Measurements from ENCODE around the gene ADAM12. TPM values are rescaled to one million over a fixed set of nuclear protein-coding genes. Genes with fewer than 3 reads are reported as not detected.

The ADAM12 gene
- total and polyA plus RNA-seq, 9 of the 15 experiments (the other 6 are each of a cell fraction or from before 2014, with no cell fraction given), result not detected

GRCh38 chr10:126314863-126315493 lies 73.3 kb downstream of the ADAM12 start:
- intact Hi-C loops (cut with micrococcal nuclease), result no loop called here
- H3K4me2 ChIP-seq (ENCODE audit: insufficient read depth, low read length), result no peak overlapping the region
- ATAC-seq, result no peak
- FAIRE-seq, result no peak
- no peak overlapping the region for H3K9ac ChIP-seq (ENCODE audit: insufficient read depth in 1 of 2, low read depth in 2 of 2, low read length in 2 of 2)
- BruUV-seq (replicated peaks), result no TSS peak
- H3K9me1 ChIP-seq (ENCODE audit: control insufficient read depth, insufficient read depth, low read length), result no peaks in the 10 kb centered on the region
- no peak overlapping the region for H3K4me3 ChIP-seq
- no peaks in the 10 kb centered on the region for H4K20me1 ChIP-seq (replicated peaks; ENCODE audit: control insufficient read depth, insufficient read depth, low read length)
- 0% methylated on average over 14 of the region's 14 CpGs for WGBS (ENCODE audit: insufficient coverage, low coverage, missing lambda C conversion rate)
- H3K36me3 ChIP-seq (ENCODE audit: control insufficient read depth, insufficient read depth, low read length), result no peaks in the 10 kb centered on the region
- CTCF ChIA-PET (ENCODE audit: low intra/inter-chr PET ratio), result no interaction called here
- no peaks in the 10 kb centered on the region for H3K4me1 ChIP-seq (replicated peaks in 1 of 2; ENCODE audit: control insufficient read depth in 2 of 2, insufficient read depth in 2 of 2, low read length in 2 of 2)
- H3K27ac ChIP-seq (ENCODE audit: extremely low read depth, low read depth, low read length), result no peak overlapping the region
- H3K79me2 ChIP-seq (ENCODE audit: control insufficient read depth, insufficient read depth, low read length), result no peaks in the 10 kb centered on the region
- POLR2A ChIA-PET, result interaction anchor here (1.1 kb wide), 1 partner anchor 30 kb away, joined by 3 read pairs; no protein-coding TSS in a partner anchor
- in situ Hi-C loops (cut with MboI), result no loop called here
- no peak overlapping the region for H2AFZ ChIP-seq (ENCODE audit: low read depth, low read length)
- no peaks in the 10 kb centered on the region for H3K9me3 ChIP-seq (replicated peaks; ENCODE audit: control insufficient read depth, insufficient read depth, low read depth, low read length)
- no peaks in the 10 kb centered on the region; a peak in 1 of 5 replicates for H3K27me3 ChIP-seq (ENCODE audit: control insufficient read depth in 2 of 2, insufficient read depth in 2 of 2, low read length in 2 of 2)
- no peak for DNase-seq (ENCODE audit: extremely low read depth in 1 of 4, low spot score in 3 of 4)
- no peak for TF ChIP-seq MTA1 (IDR thresholded peaks at IDR 0.05; ENCODE audit: borderline replicate concordance)
- TF ChIP-seq PHF8 (IDR thresholded peaks at IDR 0.05; ENCODE audit: borderline replicate concordance, low read length), result no peak
- TF ChIP-seq ZNF318 (IDR thresholded peaks at IDR 0.05; ENCODE audit: borderline replicate concordance in 1 of 2, low read depth in 1 of 2), result no peak
- TF ChIP-seq TCFL5 (CRISPR knock-in tag; conservative IDR thresholded peaks at IDR 0.05), result no peak
- no peak for TF ChIP-seq KAT8 (IDR thresholded peaks at IDR 0.05; ENCODE audit: low read depth)
- no peak for TF ChIP-seq ZNF444 (CRISPR knock-in tag; IDR thresholded peaks at IDR 0.05)
- TF ChIP-seq ZNF384 (IDR thresholded peaks at IDR 0.05; ENCODE audit: low read depth, low read length), result no peak
- TF ChIP-seq SIN3A (IDR thresholded peaks at IDR 0.05; ENCODE audit: borderline replicate concordance in 2 of 2, control insufficient read depth in 1 of 2, low read depth in 2 of 2, low read length in 2 of 2), result no peak
- no peak for TF ChIP-seq ZNF79 (CRISPR knock-in tag; IDR thresholded peaks at IDR 0.05; ENCODE audit: low read depth)
- no peak for TF ChIP-seq CHD1 (IDR thresholded peaks at IDR 0.05; ENCODE audit: low read length)
- no peak for TF ChIP-seq EHMT2 (IDR thresholded peaks at IDR 0.05)
- no peak for TF ChIP-seq BRCA1 (IDR thresholded peaks at IDR 0.05)
- TF ChIP-seq BRCA1 (CRISPR knock-in tag; IDR thresholded peaks at IDR 0.05), result no peak
- TF ChIP-seq CBX1 (IDR thresholded peaks at IDR 0.05; ENCODE audit: low read depth), result no peak
- TF ChIP-seq MCM2 (IDR thresholded peaks at IDR 0.05; ENCODE audit: low read depth), result no peak

Measured in K562 (cell line).